HL-60 (cell line): Measurements from ENCODE around the gene KIF7.

Experiments used
- DNase-seq, 2 experiments: peaks; one replicate each; pipeline ENCODE4 v3.0.0-alpha.2; 2010 to 2020; ENCODE audit warnings: low read depth in 1 of 2, low spot score in 1 of 2
- H3K27ac ChIP-seq: fragments of 250-450 bp; sonication (Bioruptor Pico); replicated peaks from 2 replicates; pipeline ENCODE4 v1.5.1; 2020; ENCODE audit warnings: mild to moderate bottlenecking, moderate library complexity
- H3K27me3 ChIP-seq: fragments of 250-450 bp; sonication (Bioruptor Pico); 2 replicates; pipeline ENCODE4 v1.5.1; 2021; ENCODE audit warnings: mild to moderate bottlenecking, moderate library complexity; ENCODE audit not compliant: insufficient read depth, poor library complexity, severe bottlenecking
- H3K4me3 ChIP-seq: replicated peaks from 2 replicates; pipeline ENCODE4 v1.5.1; 2011; ENCODE audit warnings: mild to moderate bottlenecking, control low read depth, low read length; ENCODE audit not compliant: insufficient read depth
- CTCF ChIP-seq: IDR thresholded peaks from one replicate; pipeline ENCODE4 v1.5.1; 2011; ENCODE audit warnings: low read length, control low read depth, inconsistent platforms; ENCODE audit not compliant: insufficient read depth
- GABPA ChIP-seq: IDR thresholded peaks from 2 replicates; pipeline ENCODE4 v1.6.1; 2012; ENCODE audit warnings: low read depth
- POLR2AphosphoS5 ChIP-seq: IDR thresholded peaks from 2 replicates; pipeline ENCODE4 v1.6.1; 2012; ENCODE audit warnings: low read depth
- REST ChIP-seq: IDR thresholded peaks from 2 replicates; pipeline ENCODE4 v1.6.1; 2012; ENCODE audit warnings: low read depth; ENCODE audit not compliant: insufficient replicate concordance
- SPI1 ChIP-seq: IDR thresholded peaks from 2 replicates; pipeline ENCODE4 v1.6.1; 2012; ENCODE audit warnings: low read depth, mild to moderate bottlenecking, borderline replicate concordance

Gene KIF7

GRCh38 chr15:89628806-89629715 lies 26.2 kb downstream of the KIF7 start:
- TF ChIP-seq REST (no peak), CTCF (no peak), POLR2AphosphoS5 (no peak), SPI1 (no peak), GABPA (no peak)
- H3K27ac ChIP-seq = no peak overlapping the region
- H3K4me3 ChIP-seq = no peak overlapping the region
- DNase-seq = no peak
- no peaks in the 10 kb centered on the region for H3K27me3 ChIP-seq

GRCh38 chr15:89628301-89628700 lies 27.0 kb downstream of the KIF7 start:
- Histone ChIP-seq H3K27me3 (no peaks in the 10 kb centered on the region), H3K27ac (no peak overlapping the region), H3K4me3 (no peak overlapping the region)
- no peak for DNase-seq
- TF ChIP-seq POLR2AphosphoS5 (no peak), CTCF (no peak), REST (no peak), GABPA (no peak), SPI1 (no peak)

DNA sequence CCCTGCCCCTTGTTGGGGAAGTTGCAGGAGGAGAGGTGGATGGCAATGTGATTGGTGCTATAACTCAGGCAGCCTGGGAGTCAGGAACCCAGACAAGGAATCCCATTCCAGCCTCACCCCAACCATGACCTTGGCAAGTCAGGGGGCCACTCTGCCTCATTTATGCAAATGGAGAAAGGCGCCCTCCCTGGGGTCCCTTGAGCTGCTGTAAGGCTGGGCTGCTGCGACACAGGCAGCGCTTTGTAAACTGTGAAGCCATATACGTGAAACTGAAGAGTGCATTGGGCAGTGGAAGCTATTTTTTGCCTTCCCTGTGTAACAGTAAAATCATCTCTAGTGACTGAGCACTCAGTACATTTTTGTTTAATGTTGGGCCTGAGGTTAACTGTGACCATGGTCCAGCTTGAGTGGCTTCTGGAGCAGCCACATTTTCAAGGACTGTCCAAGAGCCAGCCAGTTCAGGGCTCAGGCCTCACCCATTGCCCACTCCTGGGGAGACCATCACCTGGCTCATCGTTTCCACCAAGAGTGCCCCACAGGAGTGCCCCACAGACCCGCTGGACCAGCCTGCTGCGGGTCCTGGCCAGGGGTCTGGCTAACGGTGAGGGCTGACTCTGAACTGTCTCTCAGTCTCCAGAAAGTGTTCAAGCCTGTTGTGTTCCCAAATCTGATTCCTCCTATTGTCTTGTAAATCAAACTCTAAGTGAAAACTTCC lies 27.9 kb downstream of the KIF7 start:
- DNase-seq = no peak
- TF ChIP-seq REST = no peak
- no peak for TF ChIP-seq CTCF
- no peak for TF ChIP-seq GABPA
- no peak for TF ChIP-seq SPI1
- TF ChIP-seq POLR2AphosphoS5 = no peak

More for the DNA sequence above, 27.9 kb downstream of the KIF7 start:
- H3K27me3 ChIP-seq = no peaks in the 10 kb centered on the region
- no peak overlapping the region for H3K4me3 ChIP-seq
- no peak overlapping the region for H3K27ac ChIP-seq
